Activated CD4-positive, alpha-beta T cell treated with anti-CD3 and anti-CD28 coated beads for 1 hour (primary cell): ENCODE measurements around the gene LRCH4.
"Not testable (repeated sequence)": the region's sequence is repeated elsewhere in the genome, so short reads cannot be mapped to it uniquely, and the experiment has no call there.

Experiments used
- DNase-seq: peaks from one replicate; pipeline ENCODE4 v3.0.0-alpha.2; 2020

LRCH4 gene

DNA sequence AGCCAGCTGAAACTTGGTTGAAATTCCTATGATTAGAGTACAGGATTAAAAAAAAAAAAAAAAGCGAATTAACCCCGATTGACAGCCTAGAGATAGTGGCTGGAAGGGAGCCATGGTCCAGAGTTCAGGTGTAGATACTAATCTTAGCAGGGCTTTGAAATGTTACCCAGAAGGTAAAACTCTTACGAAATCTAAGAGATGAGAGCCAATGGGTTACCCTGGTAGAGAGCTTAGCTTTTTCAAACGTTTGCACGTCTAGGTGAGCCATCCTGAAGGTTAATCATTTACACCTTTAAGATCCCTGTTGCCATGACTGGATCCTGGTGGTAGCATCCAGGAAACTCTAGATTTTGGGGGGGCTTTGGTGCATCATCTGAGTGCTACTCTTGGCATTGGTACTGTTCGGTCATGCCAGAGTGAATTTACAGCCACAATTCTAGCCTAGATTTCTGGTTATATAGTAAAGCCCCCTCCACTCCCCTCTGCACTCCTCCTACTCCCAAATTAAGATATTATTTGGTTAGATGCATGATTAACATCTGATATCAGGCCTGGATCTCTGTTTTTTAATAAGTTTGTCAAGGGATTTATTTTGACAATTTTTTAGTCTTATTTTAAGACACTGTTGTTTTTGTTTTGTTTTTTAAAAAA, 45.7 kb downstream of the LRCH4 start:
- DNase-seq: no peak

DNA sequence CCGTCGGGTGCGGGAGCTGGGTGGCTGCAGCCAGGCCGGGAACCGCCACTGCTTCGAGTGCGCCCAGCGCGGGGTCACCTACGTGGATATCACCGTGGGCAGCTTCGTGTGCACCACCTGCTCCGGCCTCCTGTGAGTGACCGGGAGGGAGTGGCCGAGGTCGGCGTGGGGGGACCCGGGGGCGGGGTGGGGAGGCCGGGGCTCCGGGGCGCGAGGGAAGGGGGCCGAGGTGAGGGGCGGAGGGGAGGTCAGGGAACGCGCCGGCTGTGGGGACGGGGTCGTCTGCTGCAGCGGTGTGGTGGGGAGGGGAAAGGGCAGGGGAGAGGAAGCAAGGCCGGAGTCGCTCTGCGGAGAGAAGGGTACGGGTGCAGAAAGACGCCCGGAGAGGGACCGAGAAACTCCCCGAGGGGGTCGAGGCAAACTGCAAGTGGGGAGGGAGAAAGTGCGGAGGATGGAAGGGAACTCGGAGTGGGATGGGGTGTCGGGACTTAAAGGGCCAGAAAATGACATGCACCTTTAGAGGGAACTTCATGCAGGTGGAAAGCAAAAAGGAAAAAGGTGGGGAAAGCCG, 46.4 kb downstream of the LRCH4 start:
- DNase-seq: no peak

DNA sequence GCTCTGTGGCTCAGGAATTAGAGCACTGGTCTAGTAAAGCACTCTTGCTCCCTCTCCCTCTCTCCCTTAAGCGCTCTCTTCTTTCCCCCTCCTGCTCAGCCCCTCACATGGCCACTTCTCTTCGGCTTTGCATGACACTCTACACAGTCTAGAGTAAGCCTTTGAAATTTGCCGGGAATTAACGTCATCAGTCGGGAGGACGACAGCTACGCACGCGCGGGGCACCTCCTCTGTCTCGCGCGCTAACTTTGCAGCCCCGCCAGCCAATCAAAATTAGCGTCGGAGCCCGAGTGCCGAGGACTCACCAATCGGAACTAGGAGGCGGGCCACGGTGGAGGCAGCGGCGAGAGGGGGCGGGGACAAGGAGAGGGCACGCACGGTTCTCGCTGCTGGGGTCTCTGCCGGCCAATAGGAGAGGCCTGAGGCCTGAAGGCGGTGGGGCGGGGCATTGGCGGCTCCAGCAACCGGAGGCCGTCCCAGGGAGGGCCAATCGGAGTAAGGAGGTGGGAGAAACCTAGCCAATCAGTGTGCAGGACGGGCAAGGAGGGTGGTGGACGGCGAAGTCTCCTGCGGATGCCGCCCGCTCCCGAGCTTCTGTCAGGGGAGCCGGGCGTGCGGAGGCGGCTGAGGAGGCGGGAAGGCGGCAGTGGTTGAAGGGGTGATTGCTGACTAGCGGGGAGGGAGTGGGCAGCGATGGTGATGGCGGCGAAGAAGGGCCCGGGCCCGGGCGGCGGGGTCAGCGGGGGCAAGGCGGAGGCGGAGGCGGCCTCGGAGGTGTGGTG, 47.1 kb downstream of the LRCH4 start, which contains the start of gene AGFG2:
AGFG2 (plus strand) TSS at position 550 of the 782 bp plus-strand sequence; CDS start at position 694, 144 bp downstream.
- peak; percentile 100 for DNase-seq

DNA sequence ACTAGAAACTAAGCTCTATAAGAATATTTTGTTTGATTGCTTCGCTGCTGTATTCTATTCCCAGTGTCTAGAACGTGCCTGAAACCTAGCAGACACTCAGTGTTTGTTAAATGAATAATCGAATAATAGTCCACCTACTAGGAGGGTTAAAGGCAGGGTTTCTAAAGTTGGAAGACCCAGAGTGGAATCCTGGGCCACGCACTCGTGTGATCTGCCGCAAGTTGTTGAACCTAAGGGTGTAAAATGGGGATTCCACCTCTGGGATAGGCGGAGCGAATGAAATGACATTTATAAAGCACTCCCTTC, 47.6 kb downstream of the LRCH4 start:
- no peak for DNase-seq

DNA sequence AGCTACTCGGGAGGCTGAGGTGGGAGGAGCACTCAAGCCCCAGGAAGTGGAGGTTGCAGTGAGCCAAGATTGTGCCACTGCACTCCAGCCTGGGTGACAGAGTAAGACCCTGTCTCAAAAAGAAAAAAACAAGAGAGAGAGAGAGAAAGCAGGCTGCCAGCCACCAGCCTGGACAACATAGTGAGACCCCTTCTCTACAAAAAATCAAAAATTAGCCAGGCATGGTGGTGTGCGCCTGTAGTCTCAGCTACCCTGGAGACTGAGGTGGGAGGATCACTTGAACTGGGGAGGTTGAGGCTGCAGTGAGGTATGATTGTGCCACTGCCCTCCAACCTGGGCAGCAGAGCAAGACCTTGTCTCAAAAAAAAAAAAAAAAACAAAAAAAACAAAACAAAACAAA, 49.2 kb downstream of the LRCH4 start:
- not testable (repeated sequence) for DNase-seq

DNA sequence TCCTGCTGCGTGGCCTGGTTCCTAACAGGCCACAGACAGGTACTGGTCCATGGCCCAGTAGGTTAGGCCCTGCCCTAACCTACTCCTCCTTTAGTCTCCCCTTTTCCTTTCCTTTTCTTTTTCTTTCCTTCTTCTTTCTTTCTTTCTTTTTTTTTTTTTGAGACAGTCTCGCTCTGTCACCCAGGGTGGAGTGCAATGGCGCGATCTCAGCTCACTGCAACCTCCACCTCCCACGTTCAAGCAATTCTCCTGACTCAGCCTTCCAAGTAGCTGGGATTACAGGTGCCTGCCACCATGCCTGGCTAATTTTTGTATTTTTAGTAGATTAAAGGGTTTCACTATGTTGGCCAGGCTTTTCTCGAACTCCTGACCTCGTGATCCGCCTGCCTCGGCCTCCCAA, 49.9 kb downstream of the LRCH4 start:
- not testable (repeated sequence) for DNase-seq

DNA sequence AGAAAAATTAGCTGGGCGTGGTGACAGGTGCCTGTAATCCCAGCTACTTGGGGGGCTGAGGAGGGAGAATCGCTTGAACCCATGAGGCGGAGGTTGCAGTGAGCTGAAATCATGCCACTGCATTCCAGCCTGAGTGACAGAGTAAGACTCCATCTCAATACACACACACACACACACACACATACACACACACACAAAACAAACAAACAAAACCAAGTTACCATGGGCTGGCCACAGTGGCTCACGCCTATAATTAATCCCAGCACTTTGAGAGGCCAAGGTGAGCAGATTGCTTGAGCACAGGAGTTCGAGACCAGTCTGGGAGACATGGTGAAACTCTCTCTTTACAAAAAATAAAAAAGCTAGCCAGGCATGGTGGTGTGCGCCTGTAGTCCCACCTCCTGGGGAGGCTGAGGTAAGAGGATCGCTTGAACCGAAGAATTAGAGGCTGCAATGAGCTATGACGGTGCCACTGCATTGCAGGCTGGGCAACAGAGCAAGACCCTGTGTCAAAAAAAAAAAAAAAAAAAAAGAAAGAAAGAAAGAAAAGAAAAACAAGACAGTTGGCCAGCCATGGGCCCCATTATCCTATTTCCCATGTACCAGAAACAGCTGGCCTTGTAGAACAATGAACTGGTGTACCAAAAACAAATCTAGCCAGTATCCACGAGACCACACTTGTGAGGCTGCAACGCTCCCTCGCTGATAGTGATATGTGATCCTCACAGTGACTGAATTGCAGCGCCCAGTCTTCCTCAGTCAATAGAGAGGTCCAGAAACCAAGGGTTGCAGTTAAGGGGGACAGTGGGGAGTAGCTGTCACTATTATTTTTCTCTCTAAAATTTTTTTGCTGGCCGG, 53.5 kb downstream of the LRCH4 start:
- DNase-seq: no peak

DNA sequence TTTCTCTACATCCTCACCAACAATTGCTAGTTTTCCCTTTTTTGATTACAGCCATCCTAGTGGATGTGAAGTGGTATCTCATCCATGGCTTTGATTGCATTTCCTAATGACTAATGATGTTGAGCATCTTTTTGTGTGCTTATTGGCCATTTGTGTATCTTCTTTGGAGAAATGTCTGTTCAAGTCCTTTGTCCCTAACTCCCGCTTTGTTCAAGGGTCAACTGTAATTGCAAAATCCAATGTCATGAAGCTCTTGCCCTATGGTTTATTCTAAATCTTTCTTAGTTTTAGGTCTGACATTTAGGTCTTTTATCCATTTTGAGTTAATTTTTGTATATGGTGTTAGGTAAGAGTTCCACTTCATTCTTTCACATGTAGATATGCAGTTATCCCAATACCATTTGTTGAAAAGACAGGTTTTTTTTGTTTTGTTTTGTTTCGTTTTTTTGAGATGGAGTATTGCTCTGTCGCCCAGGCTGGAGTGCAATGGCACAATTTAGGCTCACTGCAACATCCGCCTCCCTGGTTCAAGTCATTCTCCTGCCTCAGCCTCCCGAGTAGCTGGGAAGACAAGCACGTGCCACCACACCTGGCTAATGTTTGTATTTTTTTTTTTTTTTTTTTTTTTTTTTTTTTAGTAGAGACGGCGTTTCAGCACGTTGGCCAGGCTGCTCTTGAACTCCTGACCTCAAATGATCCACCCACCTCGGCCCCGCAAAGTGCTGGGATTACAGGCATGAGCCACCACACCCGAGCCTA, 57.6 kb downstream of the LRCH4 start:
- not testable (repeated sequence) for DNase-seq
